A549 treated with AZD2906 at 1 μM for 4 hours (cell line): ENCODE results near the gene GREB1L. TPM values are rescaled to one million over a fixed set of nuclear protein-coding genes. Genes with fewer than 3 reads are reported as not detected.

Experiments
- total RNA-seq: library from RNA; stranded (reverse); fragments of 200-300 nt; extraction: Qiagen RNA extraction; gene quantifications from 5 replicates; pipeline ENCODE4 v1.2.3, GENCODE V29; 2022

Gene GREB1L
- total RNA-seq: 3.1 to 5.9 TPM (median 5.3 TPM) in 5 replicates

GRCh38 chr18:21242141-21242779 lies at the start of gene GREB1L:
TSS of gene GREB1L (plus strand) at chr18:21242232. CDS start at chr18:21383519, 141,287 bp downstream.

Other genes with a start within 250 kb of the GREB1L start
- gene ROCK1, start 130.4 kb upstream of the GREB1L start, total RNA-seq: 15.8 to 25.6 TPM (median 19.9 TPM) in 5 replicates